ENCODE results near the gene RDH16.

- TF ChIP-seq CTCF (IDR thresholded peaks at IDR 0.05; ENCODE audit: low read depth, low read length, poor library complexity, severe bottlenecking) (no peak), EZH2phosphoT487 (IDR thresholded peaks at IDR 0.05; ENCODE audit: borderline replicate concordance, low read length) (no peak)
Measured at GRCh38 chr12:56905852-56906251, 51.6 kb downstream of the RDH16 start.
